OCI-M1 (cell line): ENCODE results near the gene ABTB1.

Experiments
- DNase-seq: peaks from one replicate; lab custom pipeline; 2025; lab: John Stamatoyannopoulos, UW

The ABTB1 gene

GRCh38 chr3:127720985-127721935 lies 48.5 kb downstream of the ABTB1 start:
- DNase-seq = no peak

DNA sequence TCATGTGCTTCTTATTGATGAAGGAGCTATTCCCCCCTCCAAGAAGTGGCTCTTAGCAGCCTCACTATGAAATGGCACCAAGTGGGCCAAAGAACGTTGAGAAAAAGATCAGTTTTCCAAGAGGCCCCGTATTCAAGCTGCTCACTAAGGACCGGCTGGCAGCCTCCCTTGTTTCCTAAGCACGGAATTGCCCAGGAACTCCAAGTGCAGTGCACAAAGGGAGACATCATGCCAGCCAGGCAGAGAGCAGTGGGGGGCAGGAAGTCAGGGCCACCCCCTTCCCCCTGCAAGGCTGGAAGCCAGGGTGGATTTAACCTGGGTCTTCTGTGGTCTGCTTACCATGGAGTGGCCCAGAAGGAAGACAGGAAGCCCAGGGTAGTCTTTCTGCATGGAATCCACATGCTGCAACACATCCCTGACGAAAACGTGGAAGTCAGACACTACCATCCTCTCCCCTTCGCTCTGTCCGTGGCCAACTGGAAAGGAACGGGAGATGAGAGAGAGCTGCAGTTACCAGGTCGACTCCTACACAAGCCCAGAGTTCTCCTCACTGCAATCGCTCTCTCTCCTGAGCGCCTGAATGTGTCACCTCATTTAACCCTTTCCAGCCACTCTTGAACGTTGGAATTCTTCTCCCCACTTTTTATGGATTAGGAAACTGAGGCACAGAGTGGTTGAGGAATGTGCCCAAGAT lies 49.5 kb downstream of the ABTB1 start:
- no peak for DNase-seq

DNA sequence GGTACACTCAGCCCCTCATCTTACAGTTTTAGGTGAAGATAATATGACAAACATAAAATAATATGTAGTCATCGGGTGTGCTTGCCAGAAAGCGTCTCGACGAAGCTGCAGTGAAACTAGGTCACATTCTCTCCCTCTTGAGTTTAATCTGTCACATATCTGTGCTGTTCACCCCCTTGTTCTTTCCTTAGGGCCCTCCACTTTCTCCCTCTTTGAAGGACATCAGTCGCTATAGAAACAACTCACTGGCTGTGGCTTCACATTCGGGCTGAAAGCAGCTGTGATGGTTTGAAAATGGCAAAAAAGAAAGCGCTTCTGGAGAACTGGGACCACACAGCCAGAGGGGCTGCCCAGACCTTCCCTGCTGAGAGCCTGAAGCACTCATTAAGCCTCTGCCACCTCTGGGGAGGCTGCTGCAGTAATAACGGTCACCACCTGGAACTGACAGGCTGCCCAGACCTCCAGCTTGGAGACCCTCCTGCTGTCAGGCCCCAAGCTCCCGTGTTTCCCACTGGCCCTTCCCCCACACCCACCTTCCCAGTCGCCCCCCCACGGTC lies 50.3 kb downstream of the ABTB1 start:
- DNase-seq = no peak

DNA sequence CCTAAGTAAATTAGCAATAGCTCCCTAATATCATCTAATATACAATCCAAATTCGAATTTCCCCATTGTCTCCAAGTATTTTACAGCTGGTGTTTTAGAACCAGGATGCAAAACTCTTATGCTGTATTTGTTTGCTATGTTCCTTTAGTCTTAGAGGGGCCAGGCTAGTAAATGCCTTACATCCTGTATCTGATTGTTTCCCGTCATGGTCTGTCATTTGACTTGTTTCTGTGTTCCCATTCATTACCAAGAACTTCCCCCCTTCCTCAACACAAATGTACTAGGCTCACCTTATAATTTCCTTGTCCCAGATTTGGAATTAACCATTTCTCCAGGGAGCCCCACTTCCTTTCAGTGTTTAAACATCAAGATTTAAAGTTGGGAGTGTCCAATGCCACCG lies 54.1 kb downstream of the ABTB1 start:
- DNase-seq = no peak

DNA sequence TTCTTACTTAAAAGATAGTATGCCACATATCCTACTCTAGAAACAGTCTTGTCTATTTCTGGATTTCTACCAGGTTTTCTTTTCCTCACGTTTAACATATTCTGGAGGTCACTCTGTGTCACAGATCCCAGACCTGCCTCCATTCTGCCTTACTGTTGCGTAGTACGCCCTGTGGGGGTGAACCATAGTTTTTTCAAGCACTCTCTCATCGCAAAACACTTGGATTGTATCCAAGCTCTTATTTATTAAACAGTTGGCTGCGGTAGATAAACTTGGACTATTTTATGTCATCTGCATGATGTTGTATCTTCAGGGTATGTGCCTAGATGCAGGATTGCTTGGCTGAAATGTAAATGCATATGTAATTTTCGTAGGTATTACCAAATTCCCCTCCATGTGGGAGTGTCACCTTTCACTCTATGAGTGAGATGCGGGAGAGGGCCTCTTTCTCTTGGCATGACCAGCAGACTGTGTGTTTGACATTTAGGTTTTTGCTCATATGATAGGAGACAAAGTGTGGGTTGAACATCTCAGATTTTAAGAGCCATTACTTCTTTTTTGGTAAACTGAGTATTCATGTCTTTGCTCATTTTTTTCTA lies 55.8 kb downstream of the ABTB1 start:
- DNase-seq = no peak

GRCh38 chr3:127729556-127730056 lies 56.9 kb downstream of the ABTB1 start:
- peak; percentile 89 for DNase-seq

DNA sequence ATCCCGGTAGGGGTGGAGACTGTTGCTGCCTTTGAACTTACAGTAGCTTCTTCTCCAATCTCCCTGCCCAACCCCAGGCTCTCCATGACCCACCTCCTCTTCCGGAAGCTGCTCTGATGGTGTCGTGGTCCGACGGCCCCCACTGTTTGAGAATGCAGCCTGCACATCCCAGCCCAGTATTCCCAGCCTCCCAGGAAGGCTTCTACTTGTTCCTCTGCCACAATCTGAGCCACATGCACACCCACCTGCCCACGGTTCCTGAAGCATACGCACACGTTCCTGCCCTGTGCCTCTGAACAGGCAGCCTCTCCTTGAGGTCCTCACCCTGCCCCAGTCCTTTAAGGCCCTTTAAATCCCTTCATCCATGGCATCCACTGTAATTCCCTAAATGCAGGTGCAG lies 57.4 kb downstream of the ABTB1 start:
- DNase-seq = no peak
